Stimulated activated CD8-positive, alpha-beta memory T cell treated with anti-CD3 and anti-CD28 coated beads, Interleukin-7, amount 100 ng/mL, for 4 hours (primary cell): Measurements from ENCODE around the gene METTL18.

Experiments
- DNase-seq, 2 donors: peaks; one replicate each; pipeline ENCODE4 v3.0.0-alpha.2; 2020; ENCODE audit warnings: low read depth in 2 of 2

METTL18 gene

DNA sequence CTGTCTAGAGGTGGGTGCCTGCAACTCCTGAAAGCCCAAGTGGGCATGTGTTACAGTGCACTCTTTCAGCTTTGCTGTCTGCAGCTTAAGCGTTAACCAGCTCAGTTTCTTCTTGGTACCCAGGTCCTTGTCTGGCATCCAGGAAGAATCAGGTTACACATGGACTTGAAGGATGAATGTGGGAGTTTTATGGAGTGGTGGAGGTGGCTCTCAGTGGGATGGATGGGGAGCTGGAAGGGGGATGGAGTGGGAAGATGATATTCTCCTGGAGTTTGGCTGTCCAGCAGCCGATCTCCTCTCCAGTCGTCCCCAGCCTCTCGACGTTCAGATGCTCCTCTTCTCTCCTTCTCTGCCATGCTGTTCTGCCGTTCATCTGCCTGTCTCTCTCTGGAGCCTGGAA is 9.4 kb downstream of the METTL18 start:
- no peak for DNase-seq

GRCh38 chr1:169784102-169784501 is 10.6 kb downstream of the METTL18 start:
- DNase-seq = no peak

DNA sequence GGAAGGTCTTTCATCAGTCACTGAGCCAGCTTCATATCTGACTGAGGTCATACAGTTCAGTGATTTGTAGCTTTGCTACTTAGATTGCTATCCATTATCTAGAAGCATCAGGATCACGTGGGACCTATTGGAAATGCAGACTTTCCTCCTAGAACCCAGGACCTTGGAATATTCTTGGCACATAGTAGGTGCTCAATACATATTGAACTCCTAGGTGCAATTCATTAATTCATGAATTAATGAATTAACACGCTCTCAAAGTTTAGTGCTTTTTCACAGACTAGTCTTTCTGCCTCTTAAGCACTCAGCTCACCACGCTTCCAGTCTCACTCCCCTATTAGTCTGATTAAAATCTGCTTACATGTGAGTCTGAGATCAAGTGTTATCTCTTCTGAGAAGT is 12.1 kb downstream of the METTL18 start:
- no peak for DNase-seq

- no peak for DNase-seq
Measured at GRCh38 chr1:169779970-169780369, 14.7 kb downstream of the METTL18 start.

GRCh38 chr1:169779150-169779549 is 15.6 kb downstream of the METTL18 start:
- no peak for DNase-seq

GRCh38 chr1:169776440-169776839 is 18.3 kb downstream of the METTL18 start:
- no peak for DNase-seq

DNA sequence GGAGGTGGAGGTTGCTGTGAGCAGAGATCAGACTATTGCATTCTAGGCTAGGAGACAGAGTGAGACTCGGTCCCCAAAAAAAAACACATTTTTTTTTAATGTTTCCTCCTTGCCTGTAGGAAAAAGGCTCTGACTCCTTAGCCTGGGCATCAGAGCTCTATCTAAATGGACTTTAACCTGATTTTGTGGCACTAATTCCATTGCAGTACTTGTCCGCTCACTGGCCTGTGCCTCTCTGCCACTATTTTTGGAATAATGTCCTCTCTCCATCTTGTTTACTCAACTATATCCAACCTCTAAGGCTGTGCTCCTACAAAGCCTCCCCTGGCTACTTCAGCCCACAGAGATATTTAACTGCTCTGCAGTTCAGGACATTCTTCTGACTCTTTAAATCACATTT is 26.5 kb downstream of the METTL18 start:
- DNase-seq = no peak

DNA sequence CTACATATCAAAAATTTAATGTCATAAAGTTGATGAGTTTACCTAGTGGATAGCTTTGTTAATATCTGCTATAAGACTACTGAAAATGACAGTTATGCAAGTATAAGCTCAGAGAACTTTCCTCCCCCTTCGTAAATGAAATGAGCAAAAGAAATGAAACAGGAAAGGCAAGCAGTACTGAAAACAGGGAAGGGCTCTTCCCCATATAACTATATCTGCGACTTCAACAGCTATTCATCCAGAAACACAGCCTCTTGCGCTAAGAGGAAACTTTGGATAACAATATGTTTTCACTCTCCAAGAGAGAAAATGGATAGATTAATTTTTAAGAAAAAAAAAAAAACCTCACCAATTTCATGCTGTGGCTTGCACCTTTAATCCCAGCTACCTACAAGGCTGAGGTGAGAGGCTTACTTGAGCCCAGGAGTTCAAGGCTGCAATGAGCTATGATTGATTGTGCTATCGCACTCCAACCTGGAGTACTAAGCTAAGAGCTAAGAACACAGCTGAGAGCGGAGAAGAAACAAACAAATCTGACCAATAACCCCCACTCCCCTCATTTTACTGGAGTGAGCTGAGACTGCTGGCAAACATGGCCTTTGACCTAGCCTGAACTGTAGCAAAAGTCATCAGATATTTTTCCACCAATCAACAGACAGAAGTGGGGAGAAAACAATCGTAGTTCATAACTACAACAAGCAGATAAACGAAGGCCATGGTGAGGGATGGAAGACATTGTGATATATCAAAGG is 29.0 kb downstream of the METTL18 start:
- DNase-seq = no peak

GRCh38 chr1:169764919-169765318 is 29.8 kb downstream of the METTL18 start:
- no peak for DNase-seq

DNA sequence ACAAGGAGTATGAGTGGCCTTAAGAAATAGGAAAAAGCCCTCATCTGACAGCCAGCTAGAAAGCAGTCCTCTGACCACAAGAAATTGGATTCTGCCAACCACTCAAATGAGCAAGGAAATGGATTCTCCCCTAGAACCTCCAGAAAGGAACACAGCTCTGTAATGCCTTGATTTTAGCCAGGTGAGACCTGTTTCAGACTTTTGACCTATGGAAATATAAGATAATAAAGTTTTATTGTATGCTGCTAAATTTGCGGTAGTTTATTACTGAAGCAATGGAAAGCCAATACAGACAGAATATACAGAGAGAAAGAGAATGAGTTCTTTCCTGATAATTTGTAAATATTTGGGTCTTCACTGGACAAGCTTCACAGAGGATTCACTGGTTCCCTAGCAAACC is 32.0 kb downstream of the METTL18 start:
- DNase-seq = no peak

DNA sequence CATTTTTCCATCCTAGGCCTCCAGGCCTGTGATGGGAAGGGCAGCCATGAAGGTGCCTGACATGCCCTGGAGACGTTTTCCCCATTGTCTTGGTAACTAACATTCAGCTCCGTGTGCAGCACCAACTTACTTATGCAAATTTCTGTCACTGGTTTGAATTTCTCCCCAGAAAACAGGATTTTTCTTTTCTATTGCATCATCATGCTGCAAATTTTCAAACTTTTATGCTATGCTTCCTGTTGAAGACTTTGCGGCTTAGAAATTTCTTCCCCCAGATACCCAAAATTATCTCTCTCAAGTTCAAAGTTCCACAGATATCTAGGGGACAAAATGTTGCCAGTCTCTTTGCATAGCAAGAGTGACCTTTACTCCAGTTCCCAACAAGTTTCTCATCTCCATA is 35.7 kb downstream of the METTL18 start:
- DNase-seq = no peak

DNA sequence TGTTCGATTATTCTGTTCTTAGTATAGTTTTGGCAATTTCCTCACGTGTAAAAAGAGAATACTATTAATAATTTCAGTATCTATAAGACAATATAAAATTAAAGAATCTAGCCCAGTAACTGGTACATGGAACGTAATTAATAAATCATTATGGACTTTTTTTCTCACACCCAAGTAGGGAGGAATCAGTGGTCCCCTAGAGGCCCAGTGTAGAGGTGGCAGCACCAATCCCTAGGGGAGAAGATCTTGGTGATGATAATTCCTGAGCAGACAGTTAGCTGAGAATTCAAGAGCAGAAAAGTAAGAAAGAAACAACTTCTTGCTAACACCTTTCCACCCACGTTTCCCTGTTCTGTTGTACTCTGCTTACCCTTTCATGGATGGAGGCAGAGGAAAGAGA is 41.2 kb downstream of the METTL18 start:
- DNase-seq = no peak

- no peak for DNase-seq
Measured at GRCh38 chr1:169750041-169750440, 44.7 kb downstream of the METTL18 start.

DNA sequence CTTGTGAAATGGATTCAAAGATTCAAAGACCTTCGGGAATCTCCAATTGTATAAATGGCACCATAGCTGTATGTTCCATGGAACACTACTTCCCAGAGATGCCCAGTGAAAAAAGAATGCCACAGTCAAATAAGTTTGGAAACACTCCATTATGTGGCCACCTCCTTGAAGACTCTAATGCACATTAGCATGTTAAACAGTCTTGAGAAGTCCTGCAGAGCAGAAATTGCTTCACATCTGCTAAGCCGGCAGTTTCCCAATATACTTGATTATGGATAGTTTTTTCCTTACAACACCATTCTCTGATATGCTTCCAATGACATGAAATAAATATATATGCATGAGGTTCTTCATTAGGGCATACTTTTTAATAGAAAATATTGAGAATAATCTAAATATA is 48.2 kb downstream of the METTL18 start:
- no peak for DNase-seq

GRCh38 chr1:169745015-169745861 is 49.5 kb downstream of the METTL18 start:
- DNase-seq = no peak
